ENCODE data around the gene GLIPR2. TPM values are rescaled to one million over a fixed set of nuclear protein-coding genes. Genes with fewer than 3 reads are reported as not detected.

Gene GLIPR2
- polyA plus RNA-seq, 1 donor (not counting 4 experiments of a cell fraction or from before 2014, with no cell fraction given): 3.7 TPM

GRCh38 chr9:36113999-36114398, 22.5 kb upstream of the GLIPR2 start:
- no peaks in the 10 kb centered on the region for H3K9me1 ChIP-seq (ENCODE audit: control insufficient read depth, extremely low read depth, insufficient read depth, low read length)
- H3K4me1 ChIP-seq (ENCODE audit: control insufficient read depth, extremely low read depth, insufficient read depth, low read length): no peaks in the 10 kb centered on the region
- FAIRE-seq (no peak), DNase-seq (ENCODE audit: low read depth, low spot score) (no peak)
- H3K4me3 ChIP-seq (ENCODE audit: control insufficient read depth in 2 of 3, extremely low read depth in 1 of 3, insufficient read depth in 2 of 3, low read depth in 1 of 3, low read length in 3 of 3): no peak overlapping the region
- dilution Hi-C loops (cut with MboI; ENCODE audit: extremely low pct_ligation_motif_present, low sequenced_read_pairs): no loop called here
- no peak overlapping the region for H3K27ac ChIP-seq (ENCODE audit: control insufficient read depth, insufficient read depth, low read length)
- peaks cover 0 to 2% of the 10 kb centered on the region in 2 experiments for H3K36me3 ChIP-seq (ENCODE audit: control insufficient read depth in 2 of 2, extremely low read depth in 1 of 2, insufficient read depth in 2 of 2, low read length in 2 of 2)
- H4K20me1 ChIP-seq (ENCODE audit: control insufficient read depth, extremely low read depth, insufficient read depth, low read length): no peaks in the 10 kb centered on the region
- no peaks in the 10 kb centered on the region for H3K27me3 ChIP-seq (ENCODE audit: control insufficient read depth, extremely low read depth, insufficient read depth, low read length)
- no peak overlapping the region for H2AFZ ChIP-seq (ENCODE audit: control insufficient read depth, low read length)
- H3K9ac ChIP-seq (ENCODE audit: control insufficient read depth, extremely low read depth, insufficient read depth, low read length): no peak overlapping the region
- no peak overlapping the region for H3K4me2 ChIP-seq (ENCODE audit: control insufficient read depth, extremely low read depth, insufficient read depth, low read depth, low read length)
- TF ChIP-seq EZH2 (IDR thresholded peaks at IDR 0.05; ENCODE audit: low read length): no peak
- TF ChIP-seq CTCF (optimal IDR thresholded peaks at IDR 0.05 in 1 of 3, IDR thresholded peaks at IDR 0.05 in 1 of 3, conservative IDR thresholded peaks at IDR 0.05 in 1 of 3; ENCODE audit: extremely low read depth in 1 of 3, insufficient read depth in 2 of 3, low read length in 3 of 3): no peak
- H3K9me3 ChIP-seq (ENCODE audit: control insufficient read depth, low read depth, low read length): no peaks in the 10 kb centered on the region
- no peaks in the 10 kb centered on the region for H3K79me2 ChIP-seq (ENCODE audit: control insufficient read depth, insufficient read depth, low read length)

- no peak for TF ChIP-seq EZH2 (IDR thresholded peaks at IDR 0.05; ENCODE audit: low read length)
- no peak for TF ChIP-seq CTCF (optimal IDR thresholded peaks at IDR 0.05 in 1 of 3, IDR thresholded peaks at IDR 0.05 in 1 of 3, conservative IDR thresholded peaks at IDR 0.05 in 1 of 3; ENCODE audit: extremely low read depth in 1 of 3, insufficient read depth in 2 of 3, low read length in 3 of 3)
- Histone ChIP-seq H3K27ac (ENCODE audit: control insufficient read depth, insufficient read depth, low read length) (no peak overlapping the region), H3K79me2 (ENCODE audit: control insufficient read depth, insufficient read depth, low read length) (no peaks in the 10 kb centered on the region), H3K9me1 (ENCODE audit: control insufficient read depth, extremely low read depth, insufficient read depth, low read length) (no peaks in the 10 kb centered on the region), H3K4me3 (ENCODE audit: control insufficient read depth in 2 of 3, extremely low read depth in 1 of 3, insufficient read depth in 2 of 3, low read depth in 1 of 3, low read length in 3 of 3) (no peak overlapping the region), H2AFZ (ENCODE audit: control insufficient read depth, low read length) (no peak overlapping the region), H4K20me1 (ENCODE audit: control insufficient read depth, extremely low read depth, insufficient read depth, low read length) (no peaks in the 10 kb centered on the region), H3K4me1 (ENCODE audit: control insufficient read depth, extremely low read depth, insufficient read depth, low read length) (no peaks in the 10 kb centered on the region), H3K4me2 (ENCODE audit: control insufficient read depth, extremely low read depth, insufficient read depth, low read depth, low read length) (no peak overlapping the region), H3K27me3 (ENCODE audit: control insufficient read depth, extremely low read depth, insufficient read depth, low read length) (no peaks in the 10 kb centered on the region), H3K36me3 (ENCODE audit: control insufficient read depth in 2 of 2, extremely low read depth in 1 of 2, insufficient read depth in 2 of 2, low read length in 2 of 2) (peaks cover 0 to 2% of the 10 kb centered on the region in 2 experiments), H3K9me3 (ENCODE audit: control insufficient read depth, low read depth, low read length) (no peaks in the 10 kb centered on the region), H3K9ac (ENCODE audit: control insufficient read depth, extremely low read depth, insufficient read depth, low read length) (no peak overlapping the region)
- DNase-seq (ENCODE audit: low read depth, low spot score): no peak
- dilution Hi-C loops (cut with MboI; ENCODE audit: extremely low pct_ligation_motif_present, low sequenced_read_pairs): no loop called here
- FAIRE-seq: no peak
These were observed 19.9 kb upstream of the GLIPR2 start for GRCh38 chr9:36116593-36116992.

All from keratinocyte (primary cell).